Embryonic facial prominence (tissue), 1 donor: ENCODE results near the gene MLXIP.
"Not testable (repeated sequence)": the region's sequence is repeated elsewhere in the genome, so short reads cannot be mapped to it uniquely, and the experiment has no call there.

ENCODE experiments used
- DNase-seq: peaks from one replicate; pipeline ENCODE4 v3.0.0-alpha.2; 2016; ENCODE audit errors: extremely low spot score

MLXIP gene

GRCh38 chr12:122096591-122097149, 18.1 kb downstream of the MLXIP start:
- DNase-seq = no peak

GRCh38 chr12:122097584-122097926, 19.0 kb downstream of the MLXIP start:
- no peak for DNase-seq

GRCh38 chr12:122097927-122098756, 19.6 kb downstream of the MLXIP start:
- no peak for DNase-seq

- no peak for DNase-seq
These were observed 20.8 kb downstream of the MLXIP start for GRCh38 chr12:122099280-122099749.

GRCh38 chr12:122099856-122100255, 21.3 kb downstream of the MLXIP start:
- DNase-seq = no peak

GRCh38 chr12:122100568-122100967, 22.0 kb downstream of the MLXIP start:
- DNase-seq = no peak

- DNase-seq = no peak
These were observed 23.8 kb downstream of the MLXIP start for GRCh38 chr12:122102331-122102730.

- no peak for DNase-seq
These were observed 26.3 kb downstream of the MLXIP start for GRCh38 chr12:122104844-122105243.

- not testable (repeated sequence) for DNase-seq
These were observed 26.9 kb downstream of the MLXIP start for GRCh38 chr12:122105496-122105895.

- no peak for DNase-seq
These were observed 28.3 kb downstream of the MLXIP start for GRCh38 chr12:122106843-122107242.

- no peak for DNase-seq
These were observed 28.7 kb downstream of the MLXIP start for GRCh38 chr12:122107261-122107660.

GRCh38 chr12:122111089-122111641, 32.6 kb downstream of the MLXIP start:
- no peak for DNase-seq

GRCh38 chr12:122116707-122117535, 38.4 kb downstream of the MLXIP start:
- DNase-seq = no peak

GRCh38 chr12:122117979-122118378, 39.4 kb downstream of the MLXIP start:
- no peak for DNase-seq

- not testable (repeated sequence) for DNase-seq
These were observed 42.8 kb downstream of the MLXIP start for GRCh38 chr12:122121341-122121740.

- DNase-seq = no peak
These were observed 43.2 kb downstream of the MLXIP start for GRCh38 chr12:122121745-122122144.

GRCh38 chr12:122123051-122123760, 44.6 kb downstream of the MLXIP start:
- peak; percentile 51 for DNase-seq

GRCh38 chr12:122123761-122124145, 45.2 kb downstream of the MLXIP start:
- DNase-seq = no peak

- no peak for DNase-seq
These were observed 45.8 kb downstream of the MLXIP start for GRCh38 chr12:122124370-122124769.

GRCh38 chr12:122125452-122126341, 47.1 kb downstream of the MLXIP start:
- no peak for DNase-seq

GRCh38 chr12:122126342-122126635, 47.7 kb downstream of the MLXIP start:
- no peak for DNase-seq
